Neural cell (in vitro differentiated cells): ENCODE measurements around the gene ULBP1. TPM values are rescaled to one million over a fixed set of nuclear protein-coding genes. Genes with fewer than 3 reads are reported as not detected.
"Not testable (repeated sequence)": the region's sequence is repeated elsewhere in the genome, so short reads cannot be mapped to it uniquely, and the experiment has no call there.

ENCODE experiments used
- H2AFZ ChIP-seq: fragments of 200-600, 300-800 bp; sonication (generic), shearing (Covaris generic); 2 replicates; pipeline ENCODE4 v1.6.0; 2014; ENCODE audit warnings: low read depth, mild to moderate bottlenecking, antibody characterized with exemption, low read length, moderate library complexity
- H3F3A ChIP-seq: fragments of 200-600 bp; shearing (Covaris generic); 2 replicates; pipeline ENCODE4 v1.6.1; 2016; ENCODE audit warnings: mild to moderate bottlenecking, moderate library complexity, mixed read lengths, antibody characterized with exemption, low read length; ENCODE audit not compliant: insufficient read depth, poor library complexity, severe bottlenecking
- H3K27ac ChIP-seq: fragments of 200-600, 300-800 bp; sonication (generic), shearing (Covaris generic); 2 replicates; pipeline ENCODE4 v1.5.1; 2014; ENCODE audit warnings: mild to moderate bottlenecking, low read length, moderate library complexity
- H3K27me3 ChIP-seq: fragments of 300-800, 200-600 bp; sonication (generic), shearing (Covaris generic); 2 replicates; pipeline ENCODE4 v1.6.0; 2014; ENCODE audit warnings: mild to moderate bottlenecking, low read depth, low read length, moderate library complexity; ENCODE audit not compliant: insufficient read depth
- H3K36me3 ChIP-seq: fragments of 300-800, 200-600 bp; sonication (generic), shearing (Covaris generic); 2 replicates; pipeline ENCODE4 v1.5.1; 2014; ENCODE audit warnings: mild to moderate bottlenecking, antibody characterized with exemption, low read length, moderate library complexity; ENCODE audit not compliant: insufficient read depth
- H3K4me2 ChIP-seq: fragments of 300-800, 200-600 bp; sonication (generic), shearing (Covaris generic); 2 replicates; pipeline ENCODE4 v1.6.0; 2014; ENCODE audit warnings: mild to moderate bottlenecking, low read length
- H3K4me3 ChIP-seq: fragments of 300-800, 200-600 bp; sonication (generic), shearing (Covaris generic); 2 replicates; pipeline ENCODE4 v1.5.1; 2014; ENCODE audit warnings: mild to moderate bottlenecking, low read length, moderate library complexity
- H3K79me2 ChIP-seq: fragments of 200-600 bp; shearing (Covaris generic); replicated peaks from 2 replicates; pipeline ENCODE4 v1.6.0; 2014; ENCODE audit warnings: mild to moderate bottlenecking, low read length, moderate library complexity; ENCODE audit not compliant: insufficient read depth
- H3K9ac ChIP-seq: fragments of 300-800, 200-600 bp; sonication (generic), shearing (Covaris generic); 2 replicates; pipeline ENCODE4 v1.6.1; 2016; ENCODE audit warnings: mild to moderate bottlenecking, low read length, mixed read lengths
- H3K9me2 ChIP-seq: fragments of 200-600 bp; shearing (Covaris generic); 2 replicates; pipeline ENCODE4 v1.6.1; 2016; ENCODE audit warnings: mild to moderate bottlenecking, low read length, mixed read lengths; ENCODE audit not compliant: insufficient read depth
- H3K9me3 ChIP-seq: fragments of 200-600, 300-800 bp; sonication (generic), shearing (Covaris generic); 2 replicates; pipeline ENCODE4 v1.6.1; 2016; ENCODE audit warnings: mild to moderate bottlenecking, mixed run types, low read length, moderate library complexity, mixed read lengths
- H4K20me1 ChIP-seq: fragments of 200-600 bp; shearing (Covaris generic); 2 replicates; pipeline ENCODE4 v1.6.1; 2016; ENCODE audit warnings: mild to moderate bottlenecking, mixed run types; ENCODE audit not compliant: insufficient read depth
- EP300 ChIP-seq: fragments of 450-650 bp; conservative IDR thresholded peaks from 2 replicates; pipeline ENCODE4 v1.6.1; 2014; ENCODE audit warnings: antibody characterized with exemption, mild to moderate bottlenecking, moderate library complexity; ENCODE audit not compliant: poor library complexity, severe bottlenecking
- EZH2 ChIP-seq: fragments of 200-600, 300-800 bp; shearing (Covaris generic), sonication (generic); IDR thresholded peaks from 2 replicates; pipeline ENCODE4 v1.6.1; 2014; ENCODE audit warnings: antibody characterized with exemption, low read length, borderline replicate concordance, mild to moderate bottlenecking; ENCODE audit not compliant: insufficient read depth, poor library complexity, severe bottlenecking
- MXI1 ChIP-seq: fragments of 450-650 bp; conservative IDR thresholded peaks from 2 replicates; pipeline ENCODE4 v1.6.1; 2014; ENCODE audit warnings: antibody characterized with exemption, mild to moderate bottlenecking; ENCODE audit not compliant: poor library complexity, severe bottlenecking
- RAD21 ChIP-seq: fragments of 450-650 bp; conservative IDR thresholded peaks from 2 replicates; pipeline ENCODE4 v1.6.1; 2014; ENCODE audit warnings: antibody characterized with exemption, mild to moderate bottlenecking, moderate library complexity
- SMC3 ChIP-seq: fragments of 450-650 bp; conservative IDR thresholded peaks from 2 replicates; pipeline ENCODE4 v1.6.1; 2014; ENCODE audit warnings: antibody characterized with exemption, mild to moderate bottlenecking, moderate library complexity; ENCODE audit not compliant: poor library complexity
- polyA plus RNA-seq: library from polyadenylated mRNA; depleted of rRNA; stranded (reverse); fragments of >200 nt; gene quantifications from 2 replicates; pipeline ENCODE4 v1.2.3, GENCODE V29; 2014
- TF ChIP-seq, protein P1 (sequence below): IDR thresholded peaks from 2 replicates; pipeline ENCODE4 v1.6.1; 2012; ENCODE audit warnings: borderline replicate concordance

Gene ULBP1
- polyA plus RNA-seq, 1 donor from 2014 or later: 0.22 TPM

DNA sequence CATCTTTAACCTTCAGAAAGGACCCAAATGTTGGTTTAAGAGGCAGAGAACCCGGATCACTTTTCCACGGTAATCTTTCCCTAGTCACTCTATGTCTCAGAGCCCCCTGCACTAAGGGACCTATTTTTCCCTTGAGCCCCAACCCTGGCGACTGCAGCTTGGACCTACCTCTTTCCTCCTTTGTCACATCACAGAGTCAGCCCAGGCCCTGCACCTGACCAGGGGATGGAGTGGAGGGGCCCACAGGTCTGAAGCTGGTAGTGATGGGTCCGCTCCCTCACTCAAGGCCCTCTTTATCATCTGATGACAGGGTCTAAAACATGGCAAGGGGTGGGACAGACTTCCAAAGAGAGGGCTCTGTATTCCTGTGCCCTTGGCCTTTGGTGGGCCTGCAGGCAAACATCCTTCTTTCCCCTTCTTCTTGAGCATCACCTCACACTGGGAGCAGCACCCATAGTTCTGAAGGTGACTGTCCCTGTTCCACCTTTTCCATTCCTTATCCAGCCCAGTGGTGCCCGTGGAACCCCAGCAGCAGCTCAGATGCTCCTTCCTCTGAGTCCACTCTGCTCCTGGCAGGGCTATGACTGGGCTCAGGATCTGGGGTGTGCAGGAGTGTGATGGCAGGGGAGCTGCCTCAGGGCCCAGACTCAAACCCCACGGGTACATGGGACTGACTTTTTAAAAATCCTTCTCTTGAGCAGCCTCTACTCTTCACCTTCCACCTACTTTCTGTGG is 55.3 kb downstream of the ULBP1 start:
- Histone ChIP-seq H3K27ac (no peak overlapping the region), H3K9me3 (no peaks in the 10 kb centered on the region), H3K79me2 (no peaks in the 10 kb centered on the region), H3K27me3 (peaks cover 45% of the 10 kb centered on the region), H3K36me3 (no peaks in the 10 kb centered on the region), H2AFZ (no peak overlapping the region), H4K20me1 (no peaks in the 10 kb centered on the region), H3F3A (no peaks in the 10 kb centered on the region), H3K9ac (no peak overlapping the region), H3K9me2 (no peaks in the 10 kb centered on the region), H3K4me2 (no peak overlapping the region), H3K4me3 (no peak overlapping the region)
- TF ChIP-seq, protein P1, sequence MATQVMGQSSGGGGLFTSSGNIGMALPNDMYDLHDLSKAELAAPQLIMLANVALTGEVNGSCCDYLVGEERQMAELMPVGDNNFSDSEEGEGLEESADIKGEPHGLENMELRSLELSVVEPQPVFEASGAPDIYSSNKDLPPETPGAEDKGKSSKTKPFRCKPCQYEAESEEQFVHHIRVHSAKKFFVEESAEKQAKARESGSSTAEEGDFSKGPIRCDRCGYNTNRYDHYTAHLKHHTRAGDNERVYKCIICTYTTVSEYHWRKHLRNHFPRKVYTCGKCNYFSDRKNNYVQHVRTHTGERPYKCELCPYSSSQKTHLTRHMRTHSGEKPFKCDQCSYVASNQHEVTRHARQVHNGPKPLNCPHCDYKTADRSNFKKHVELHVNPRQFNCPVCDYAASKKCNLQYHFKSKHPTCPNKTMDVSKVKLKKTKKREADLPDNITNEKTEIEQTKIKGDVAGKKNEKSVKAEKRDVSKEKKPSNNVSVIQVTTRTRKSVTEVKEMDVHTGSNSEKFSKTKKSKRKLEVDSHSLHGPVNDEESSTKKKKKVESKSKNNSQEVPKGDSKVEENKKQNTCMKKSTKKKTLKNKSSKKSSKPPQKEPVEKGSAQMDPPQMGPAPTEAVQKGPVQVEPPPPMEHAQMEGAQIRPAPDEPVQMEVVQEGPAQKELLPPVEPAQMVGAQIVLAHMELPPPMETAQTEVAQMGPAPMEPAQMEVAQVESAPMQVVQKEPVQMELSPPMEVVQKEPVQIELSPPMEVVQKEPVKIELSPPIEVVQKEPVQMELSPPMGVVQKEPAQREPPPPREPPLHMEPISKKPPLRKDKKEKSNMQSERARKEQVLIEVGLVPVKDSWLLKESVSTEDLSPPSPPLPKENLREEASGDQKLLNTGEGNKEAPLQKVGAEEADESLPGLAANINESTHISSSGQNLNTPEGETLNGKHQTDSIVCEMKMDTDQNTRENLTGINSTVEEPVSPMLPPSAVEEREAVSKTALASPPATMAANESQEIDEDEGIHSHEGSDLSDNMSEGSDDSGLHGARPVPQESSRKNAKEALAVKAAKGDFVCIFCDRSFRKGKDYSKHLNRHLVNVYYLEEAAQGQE: no peak
- no peak for TF ChIP-seq EP300
- TF ChIP-seq EZH2: no peak
- no peak for TF ChIP-seq RAD21
- TF ChIP-seq SMC3: no peak
- TF ChIP-seq MXI1: no peak

DNA sequence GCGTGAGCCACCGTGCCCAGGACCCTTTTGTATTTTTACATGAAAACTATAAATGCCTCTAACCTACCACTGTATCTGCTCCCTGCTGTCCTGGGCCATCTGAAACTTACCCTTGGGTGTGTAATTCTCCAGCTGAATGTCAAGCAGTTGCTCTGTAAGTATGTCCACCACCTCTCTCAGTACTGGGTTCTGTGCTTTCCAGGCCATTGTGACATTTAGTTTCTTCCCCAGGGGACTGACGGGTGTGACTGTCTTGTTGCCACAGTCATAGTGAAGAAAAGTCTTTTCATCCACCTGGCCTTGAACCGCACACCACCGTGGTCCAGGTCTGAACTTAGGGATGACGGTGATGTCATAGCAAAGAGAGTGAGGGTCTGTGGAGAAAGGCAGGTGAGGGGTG is 58.1 kb downstream of the ULBP1 start:
- not testable (repeated sequence) for H3K9me3 ChIP-seq, H3K4me3 ChIP-seq, H3K27ac ChIP-seq, H2AFZ ChIP-seq, H3K36me3 ChIP-seq, H4K20me1 ChIP-seq, H3K9ac ChIP-seq, H3F3A ChIP-seq, H3K79me2 ChIP-seq, H3K9me2 ChIP-seq, H3K4me2 ChIP-seq
- H3K27me3 ChIP-seq: peaks cover 39% of the 10 kb centered on the region

Other genes starting within 250 kb of the ULBP1 start
- gene LATS1, start 245.8 kb upstream of the ULBP1 start, polyA plus RNA-seq: 12.8 and 12.9 TPM in 2 replicates
- 20.9 and 26.9 TPM in 2 replicates for gene NUP43, start 217.4 kb upstream of the ULBP1 start, polyA plus RNA-seq
- gene PCMT1, start 214.2 kb upstream of the ULBP1 start, polyA plus RNA-seq: 384 and 400 TPM in 2 replicates
- 53.5 and 57.0 TPM in 2 replicates for gene LRP11, start 99.6 kb upstream of the ULBP1 start, polyA plus RNA-seq
- not detected in 2 replicates for gene RAET1E, start 65.8 kb upstream of the ULBP1 start, polyA plus RNA-seq
- not detected in 2 replicates for gene RAET1G, start 40.8 kb upstream of the ULBP1 start, polyA plus RNA-seq
- 1.5 and 2.8 TPM in 2 replicates for gene ULBP2, start 21.9 kb upstream of the ULBP1 start, polyA plus RNA-seq
- gene RAET1L, start 61.6 kb downstream of the ULBP1 start, polyA plus RNA-seq: not detected in 2 replicates
- gene ULBP3, start 105.2 kb downstream of the ULBP1 start, polyA plus RNA-seq: 2.2 and 2.8 TPM in 2 replicates
- gene PPP1R14C, start 179.1 kb downstream of the ULBP1 start, polyA plus RNA-seq: 9.9 and 14.0 TPM in 2 replicates